H1 (cell line): Measurements from ENCODE around the gene NPIPB8. TPM values are rescaled to one million over a fixed set of nuclear protein-coding genes. Genes with fewer than 3 reads are reported as not detected.

ENCODE experiments used
- CTCF ChIA-PET: fragments of 300-600 bp; sonication (Branson Sonifier 250); formaldehyde crosslinking; loops from one replicate; lab custom pipeline; 2021; ENCODE audit not compliant: partially characterized antibody; lab: Charles Lee
- POLR2A ChIA-PET: fragments of 300-600 bp; sonication (Branson Sonifier 250); formaldehyde crosslinking; loops from one replicate; lab custom pipeline; 2021; ENCODE audit warnings: inconsistent platforms; ENCODE audit not compliant: partially characterized antibody; lab: Charles Lee
- DNase-seq, 2 experiments: peaks; one replicate each; pipeline versions ENCODE4 v3.0.0 to v3.0.0-alpha.2; 2010 to 2022; ENCODE audit warnings: low spot score in 2 of 2, low read depth in 1 of 2, mixed read lengths in 1 of 2
- FAIRE-seq: peaks from 2 replicates; lab custom pipeline; 2011; peaks lifted over from hg19 to GRCh38; lab: Jason Lieb, UNC
- H2AFZ ChIP-seq: 2 replicates; pipeline ENCODE4 v1.8.1; 2012; ENCODE audit warnings: low read length, inconsistent platforms
- H2AK5ac ChIP-seq: 2 replicates; pipeline ENCODE4 v1.6.1; 2013; ENCODE audit warnings: low read depth, low read length
- H2BK120ac ChIP-seq: replicated peaks from 2 replicates; pipeline ENCODE3; 2013; ENCODE audit warnings: low read depth, low read length, inconsistent platforms
- H2BK12ac ChIP-seq: 2 replicates; pipeline ENCODE4 v1.6.1; 2013; ENCODE audit warnings: low read depth, low read length
- H2BK15ac ChIP-seq: 2 replicates; pipeline ENCODE4 v1.6.1; 2013; ENCODE audit warnings: low read length
- H2BK20ac ChIP-seq: 2 replicates; pipeline ENCODE4 v1.6.1; 2013; ENCODE audit warnings: low read length
- H2BK5ac ChIP-seq: 2 replicates; pipeline ENCODE4 v1.6.1; 2013; ENCODE audit warnings: low read depth, low read length
- H3K14ac ChIP-seq: 2 replicates; pipeline ENCODE4 v1.6.1; 2013; ENCODE audit warnings: inconsistent platforms; ENCODE audit not compliant: insufficient read length
- H3K18ac ChIP-seq: 2 replicates; pipeline ENCODE4 v1.6.1; 2013; ENCODE audit warnings: low read length; ENCODE audit errors: extremely low read depth
- H3K23ac ChIP-seq: 2 replicates; pipeline ENCODE4 v1.6.1; 2013; ENCODE audit warnings: inconsistent platforms; ENCODE audit not compliant: insufficient read length
- H3K23me2 ChIP-seq: 2 replicates; pipeline ENCODE4 v1.6.1; 2013; ENCODE audit warnings: low read depth, low read length
- H3K27ac ChIP-seq: 2 replicates; pipeline ENCODE4 v1.6.1; 2011; ENCODE audit warnings: low read depth, low read length, inconsistent platforms
- H3K27me3 ChIP-seq, 4 experiments: replicated peaks in 1 of 4; 1 replicate in 1 of 4; 2 replicates in 3 of 4; pipeline versions ENCODE4 v1.6.1 to v1.8.1; 2011 to 2013; ENCODE audit warnings: low read length in 3 of 4, mild to moderate bottlenecking in 3 of 4, inconsistent platforms in 2 of 4, mixed read lengths in 2 of 4, moderate library complexity in 1 of 4; ENCODE audit not compliant: control insufficient read depth in 3 of 4, insufficient read depth in 3 of 4; ENCODE audit errors: extremely low read depth in 1 of 4
- H3K36me3 ChIP-seq, 4 experiments: 2 replicates each; pipeline versions ENCODE4 v1.6.1 to v1.8.1; 2011 to 2013; ENCODE audit warnings: mild to moderate bottlenecking in 4 of 4, low read length in 3 of 4, moderate library complexity in 2 of 4, control low read depth in 1 of 4, inconsistent platforms in 1 of 4; ENCODE audit not compliant: insufficient read depth in 4 of 4, control insufficient read depth in 2 of 4
- H3K4ac ChIP-seq: replicated peaks from 2 replicates; pipeline ENCODE3; 2013; ENCODE audit warnings: low read length, low read depth, mixed read lengths, inconsistent platforms; ENCODE audit not compliant: insufficient read length
- H3K4me1 ChIP-seq, 4 experiments: replicated peaks in 1 of 4; 1 replicate in 1 of 4; 2 replicates in 3 of 4; pipeline versions ENCODE4 v1.6.1 to v1.8.1; 2011 to 2013; ENCODE audit warnings: low read length in 3 of 4, inconsistent platforms in 2 of 4, mixed read lengths in 1 of 4; ENCODE audit not compliant: insufficient read depth in 4 of 4, control insufficient read depth in 3 of 4
- H3K4me2 ChIP-seq, 2 experiments: 2 replicates each; pipeline versions ENCODE4 v1.6.1 to v1.8.1; 2011 to 2013; ENCODE audit warnings: low read depth in 2 of 2, low read length in 2 of 2, control low read depth in 1 of 2, inconsistent platforms in 1 of 2, mild to moderate bottlenecking in 1 of 2; ENCODE audit not compliant: insufficient read depth in 1 of 2
- H3K4me3 ChIP-seq, 4 experiments: fragments of 200-600, 300-600 bp in 1 of 4; sonication (generic), shearing (Covaris generic), sonication (Bioruptor Twin) in 1 of 4; 2 replicates each; pipeline versions ENCODE4 v1.5.1 to v1.8.1; 2011 to 2016; ENCODE audit warnings: low read length in 4 of 4, low read depth in 3 of 4, control low read depth in 2 of 4, inconsistent platforms in 2 of 4, mild to moderate bottlenecking in 2 of 4, mixed read lengths in 1 of 4, moderate library complexity in 1 of 4; ENCODE audit not compliant: insufficient read depth in 2 of 4; ENCODE audit errors: extremely low read depth in 1 of 4
- H3K56ac ChIP-seq: replicated peaks from 2 replicates; pipeline ENCODE3; 2013; ENCODE audit warnings: low read depth, mild to moderate bottlenecking, mixed read lengths, low read length, inconsistent platforms; ENCODE audit not compliant: insufficient read length
- H3K79me1 ChIP-seq: 2 replicates; pipeline ENCODE4 v1.6.1; 2013; ENCODE audit warnings: low read depth, low read length, control low read depth
- H3K79me2 ChIP-seq, 2 experiments: 2 replicates each; pipeline versions ENCODE4 v1.6.1 to v1.8.1; 2012 to 2013; ENCODE audit warnings: low read length in 2 of 2, mild to moderate bottlenecking in 2 of 2, inconsistent platforms in 1 of 2; ENCODE audit not compliant: insufficient read depth in 2 of 2, control insufficient read depth in 1 of 2
- H3K9ac ChIP-seq, 4 experiments: replicated peaks in 1 of 4; 1 replicate in 1 of 4; 2 replicates in 3 of 4; pipeline versions ENCODE4 v1.6.1 to v1.8.1; 2011 to 2013; ENCODE audit warnings: low read depth in 3 of 4, low read length in 3 of 4, control low read depth in 2 of 4, mild to moderate bottlenecking in 2 of 4, moderate library complexity in 2 of 4, inconsistent platforms in 1 of 4; ENCODE audit errors: extremely low read depth in 1 of 4
- H3K9me3 ChIP-seq, 2 experiments: 2 replicates each; pipeline versions ENCODE4 v1.6.1 to v1.8.1; 2012 to 2013; ENCODE audit warnings: mild to moderate bottlenecking in 2 of 2, moderate library complexity in 2 of 2, control low read depth in 1 of 2, inconsistent platforms in 1 of 2, low read depth in 1 of 2, low read length in 1 of 2, mixed read lengths in 1 of 2; ENCODE audit not compliant: insufficient read depth in 2 of 2
- H4K20me1 ChIP-seq, 2 experiments: replicated peaks in 1 of 2; 2 replicates each; pipeline versions ENCODE3 to v1.8.1; 2011 to 2013; ENCODE audit warnings: inconsistent platforms in 2 of 2, low read length in 2 of 2, mild to moderate bottlenecking in 1 of 2; ENCODE audit not compliant: insufficient read depth in 2 of 2, control insufficient read depth in 1 of 2
- H4K5ac ChIP-seq: 2 replicates; pipeline ENCODE4 v1.6.1; 2013; ENCODE audit warnings: low read length, low read depth, mixed read lengths, inconsistent platforms; ENCODE audit not compliant: insufficient read length
- H4K8ac ChIP-seq: 2 replicates; pipeline ENCODE4 v1.8.0; 2013; ENCODE audit warnings: mild to moderate bottlenecking, moderate library complexity, low read length, inconsistent platforms; ENCODE audit not compliant: insufficient read depth; ENCODE audit errors: extremely low read depth
- H4K91ac ChIP-seq: replicated peaks from 2 replicates; pipeline ENCODE3; 2013; ENCODE audit warnings: low read length, mixed read lengths, inconsistent platforms; ENCODE audit not compliant: insufficient read length
- ASH2L ChIP-seq: fragments of 200-600, 300-600 bp; sonication (generic); IDR thresholded peaks from one replicate; pipeline ENCODE4 v1.7.1; 2017; ENCODE audit warnings: low read length
- CTBP2 ChIP-seq: IDR thresholded peaks from 2 replicates; pipeline ENCODE4 v1.7.0; 2011; ENCODE audit warnings: borderline replicate concordance, mild to moderate bottlenecking, moderate library complexity, mixed read lengths, low read length; ENCODE audit not compliant: insufficient read depth, insufficient read length
- RBBP5 ChIP-seq: IDR thresholded peaks from 2 replicates; pipeline ENCODE4 v1.7.1; 2012; ENCODE audit warnings: low read depth, mild to moderate bottlenecking, inconsistent platforms, low read length, moderate library complexity, borderline replicate concordance
- WGBS, 2 experiments: shearing (Covaris generic) in 1 of 2; methylation state at CpG; one replicate each; pipeline versions ENCODE4 v1.1.6 to v1.1.7; 2013 to 2015; ENCODE audit warnings: low lambda C conversion rate in 2 of 2, mixed read lengths in 2 of 2, inconsistent platforms in 1 of 2, low coverage in 1 of 2, missing lambda C conversion rate in 1 of 2; ENCODE audit not compliant: insufficient replicate concordance in 2 of 2, insufficient coverage in 1 of 2, insufficient read length in 1 of 2; ENCODE audit errors: extremely low coverage in 1 of 2, missing lambda C conversion rate in 1 of 2; 5-methylcytosine and 5-hydroxymethylcytosine counted together
- polyA plus RNA-seq, 7 experiments: library from polyadenylated mRNA; depleted of rRNA in 3 of 7; stranded (reverse) in 5 of 7; unstranded in 2 of 7; fragments of >200 nt in 5 of 7; fragments of 200-250 nt in 2 of 7; gene quantifications; 1 replicate in 5 of 7; 2 replicates in 1 of 7; 4 replicates in 1 of 7; pipeline versions ENCODE4 v1.2.1 to v1.2.3, GENCODE V29; 2011 to 2013; ENCODE audit warnings: missing spikeins in 2 of 7, mixed read lengths in 2 of 7
- total RNA-seq: library from RNA; stranded (reverse); fragmentation: NEBNext Ultra II Directional; extraction: Animal tissue kit (Norgen Biotek cat#: 25700); gene quantifications from 2 replicates; pipeline ENCODE4 v1.2.1, GENCODE V29; 2021

NPIPB8 gene
- total and polyA plus RNA-seq, 2 of the 8 experiments (the other 6 are each of a cell fraction or from before 2014, with no cell fraction given), result 0.05 TPM; not detected in 1

- H3K23ac ChIP-seq, result no peak within 1 kb of the TSS
- H3K27me3 ChIP-seq, result no peaks in the 10 kb centered on the region
- H2AK5ac ChIP-seq, result 0 out of 2 replicates have a peak within 1 kb of the TSS, but pooled peaks have one; percentile 8
- no peaks in the 10 kb centered on the region for H3K23me2 ChIP-seq
- H4K20me1 ChIP-seq, result no peaks in the 10 kb centered on the region
- WGBS, 2 experiments, result 75% methylated on average over 8 of the region's 11 CpGs; no CpG with 5 or more reads in 1 of the 2 experiments
- H4K8ac ChIP-seq, result peak within 1 kb of the TSS; percentile 71
- peak within 1 kb of the TSS; percentile 1 for H4K91ac ChIP-seq
- no peaks in the 10 kb centered on the region for H3K79me2 ChIP-seq
- no peak within 1 kb of the TSS for H3K56ac ChIP-seq
- H3K4me2 ChIP-seq, result no peak within 1 kb of the TSS
- no peak within 1 kb of the TSS for H3K14ac ChIP-seq
- no peak within 1 kb of the TSS for H3K27ac ChIP-seq
- H2BK120ac ChIP-seq, result no peak within 1 kb of the TSS
- H3K18ac ChIP-seq, result peak within 1 kb of the TSS; percentile 60
- DNase-seq (no peak), FAIRE-seq (no peak)
- no peak within 1 kb of the TSS for H2BK20ac ChIP-seq
- no peaks in the 10 kb centered on the region for H3K79me1 ChIP-seq
- no peak within 1 kb of the TSS for H4K5ac ChIP-seq
- ChIA-PET CTCF (interaction anchor here (1.0 to 1.1 kb wide), 2 partner anchors 12 to 60 kb away, joined by 3 to 4 read pairs; no protein-coding TSS in a partner anchor), POLR2A (interaction anchor here (1.5 kb wide), 1 partner anchor 13 kb away, joined by 3 read pairs; no protein-coding TSS in a partner anchor)
- no peak within 1 kb of the TSS for H3K4me3 ChIP-seq
- no peaks in the 10 kb centered on the region for H3K36me3 ChIP-seq
- no peak within 1 kb of the TSS for H3K9ac ChIP-seq
- no peak within 1 kb of the TSS for H3K4ac ChIP-seq
- H2BK12ac ChIP-seq, result 0 out of 2 replicates have a peak within 1 kb of the TSS, but pooled peaks have one; percentile 39
- no peaks in the 10 kb centered on the region for H3K9me3 ChIP-seq
- H2BK5ac ChIP-seq, result no peak within 1 kb of the TSS; the same call in 1 of the 2 replicates
- peak within 1 kb of the TSS; percentile 81; the same call in 1 of the 2 replicates for H2BK15ac ChIP-seq
- peak within 1 kb of the TSS; percentile 53; the same call in 1 of the 2 replicates for H2AFZ ChIP-seq
- peaks cover 0 to 16% (median 6%) of the 10 kb centered on the region in 4 experiments; a peak in 3 of 7 replicates for H3K4me1 ChIP-seq
- no peak for TF ChIP-seq ASH2L
- TF ChIP-seq RBBP5, result no peak
- TF ChIP-seq CTBP2, result no peak
These were observed 28.0 kb upstream of the NPIPB8 start, which contains the start of gene SULT1A1 for GRCh38 chr16:28609631-28610594. TSS of gene SULT1A1 (minus strand) at chr16:28610044. CDS start at chr16:28608855, 1,189 bp downstream.
